ENCODE measurements around the gene PIP5K1A.
"Not testable (repeated sequence)": the region's sequence is repeated elsewhere in the genome, so short reads cannot be mapped to it uniquely, and the experiment has no call there.

PIP5K1A gene, protein sequence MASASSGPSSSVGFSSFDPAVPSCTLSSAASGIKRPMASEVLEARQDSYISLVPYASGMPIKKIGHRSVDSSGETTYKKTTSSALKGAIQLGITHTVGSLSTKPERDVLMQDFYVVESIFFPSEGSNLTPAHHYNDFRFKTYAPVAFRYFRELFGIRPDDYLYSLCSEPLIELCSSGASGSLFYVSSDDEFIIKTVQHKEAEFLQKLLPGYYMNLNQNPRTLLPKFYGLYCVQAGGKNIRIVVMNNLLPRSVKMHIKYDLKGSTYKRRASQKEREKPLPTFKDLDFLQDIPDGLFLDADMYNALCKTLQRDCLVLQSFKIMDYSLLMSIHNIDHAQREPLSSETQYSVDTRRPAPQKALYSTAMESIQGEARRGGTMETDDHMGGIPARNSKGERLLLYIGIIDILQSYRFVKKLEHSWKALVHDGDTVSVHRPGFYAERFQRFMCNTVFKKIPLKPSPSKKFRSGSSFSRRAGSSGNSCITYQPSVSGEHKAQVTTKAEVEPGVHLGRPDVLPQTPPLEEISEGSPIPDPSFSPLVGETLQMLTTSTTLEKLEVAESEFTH

DNA sequence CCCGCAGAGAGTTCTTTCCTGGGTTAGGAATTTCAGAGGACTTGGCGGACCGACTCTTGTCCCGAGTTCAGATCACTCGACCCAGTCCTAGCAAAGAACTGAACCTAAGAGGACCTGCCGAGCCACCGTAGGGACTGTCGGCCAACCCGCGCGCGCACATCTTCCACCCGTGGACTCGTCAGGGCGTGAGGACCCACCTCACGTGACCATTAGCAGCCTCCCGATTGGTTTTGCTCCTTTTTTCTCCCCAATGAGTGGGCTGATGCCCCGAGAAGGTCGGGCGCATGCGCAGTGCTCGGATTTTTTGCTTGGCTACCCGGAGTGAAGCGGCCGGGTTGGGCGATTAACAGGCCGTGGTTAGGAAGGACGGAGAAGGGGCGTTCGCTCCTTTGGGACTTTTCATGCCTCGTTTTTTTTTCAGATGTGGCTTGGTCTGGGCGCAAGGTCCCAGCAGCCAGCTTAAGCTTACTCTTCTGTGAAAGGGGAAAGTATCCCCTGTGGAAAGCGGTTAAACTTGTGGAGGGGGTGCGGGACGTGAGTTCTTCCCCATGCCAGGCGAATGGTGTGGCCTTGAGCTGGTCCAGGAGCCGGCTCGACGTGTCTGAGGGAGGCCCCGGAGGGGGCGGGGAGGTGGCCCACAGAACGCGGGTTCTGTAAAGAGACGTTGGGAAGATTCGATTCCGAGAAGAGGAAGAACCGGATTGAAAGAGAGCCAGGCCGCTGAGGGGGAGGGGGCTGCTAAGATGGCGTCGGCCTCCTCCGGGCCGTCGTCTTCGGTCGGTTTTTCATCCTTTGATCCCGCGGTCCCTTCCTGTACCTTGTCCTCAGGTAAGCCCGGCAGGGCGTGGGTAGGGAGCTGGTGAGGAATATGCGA is at the start of gene PIP5K1A:
TSS of gene PIP5K1A (plus strand) at position 299 of the 874 bp plus-strand sequence. CDS start at position 744, 445 bp downstream.
- DNase-seq (ENCODE audit: low read depth) = peak; percentile 93

DNA sequence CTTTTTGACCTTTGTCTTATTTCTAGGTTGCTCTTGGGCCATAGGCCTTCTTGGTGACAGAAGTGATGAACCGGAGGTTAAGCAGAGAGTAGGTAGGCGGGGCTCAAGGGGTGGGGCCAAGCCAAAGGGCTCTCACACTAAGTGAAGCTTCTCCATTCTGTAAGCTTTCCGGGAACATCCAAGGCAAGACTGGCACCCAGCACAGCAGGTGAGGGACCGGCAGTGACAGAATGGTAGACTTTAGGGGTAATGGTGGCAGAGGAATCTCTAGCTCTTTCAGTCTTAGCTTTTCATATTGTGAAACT is 41.9 kb upstream of the PIP5K1A start, which contains the start of gene TNFAIP8L2:
TSS of gene TNFAIP8L2 (plus strand) at position 135 of the 305 bp plus-strand sequence. CDS start 2,049 bp downstream, outside the sequence.
- DNase-seq (ENCODE audit: low read depth) = no peak

DNA sequence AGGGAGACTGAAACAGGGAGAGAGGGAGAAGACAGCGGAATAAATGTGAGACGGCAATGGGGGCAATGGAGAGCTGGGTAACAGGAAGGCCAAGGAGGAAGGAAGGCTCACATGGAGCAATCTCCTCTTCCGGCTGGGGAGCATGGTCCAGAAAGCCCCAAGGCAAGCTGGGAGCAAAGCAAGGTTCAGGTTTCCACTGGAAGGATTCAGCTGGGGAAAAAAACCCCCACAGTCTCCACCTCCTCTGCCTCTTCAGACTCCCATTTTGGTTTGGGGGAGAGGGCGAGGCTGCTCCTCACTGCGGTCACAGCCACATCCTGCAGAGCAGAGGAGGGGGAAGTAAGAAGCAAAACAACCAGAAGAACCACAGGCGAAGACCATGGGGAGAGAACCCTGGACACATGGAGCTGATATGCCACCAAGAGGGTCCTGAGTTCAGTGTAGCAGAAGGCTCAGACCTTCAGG is 41.3 kb upstream of the PIP5K1A start:
- DNase-seq (ENCODE audit: low read depth) = no peak

DNA sequence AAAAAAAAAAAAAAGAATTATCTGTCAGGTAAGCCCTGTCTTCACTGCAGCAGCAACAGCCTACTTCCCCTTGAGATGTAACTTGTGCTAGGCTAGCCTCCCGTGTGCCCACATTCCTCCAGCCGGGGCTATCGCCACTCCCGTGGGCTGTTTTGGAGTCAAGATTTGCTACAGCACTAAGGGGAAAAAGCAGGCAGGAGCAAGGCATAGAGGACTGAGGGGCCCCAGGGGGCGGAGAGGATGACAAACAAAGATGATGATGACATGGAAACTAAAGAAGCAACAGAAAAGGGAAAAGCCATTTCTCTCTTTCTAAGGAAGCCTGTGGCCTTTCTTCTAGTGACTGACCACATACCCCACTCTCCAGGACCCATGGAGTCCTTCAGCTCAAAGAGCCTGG is 40.0 kb upstream of the PIP5K1A start:
- DNase-seq (ENCODE audit: low read depth) = no peak

DNA sequence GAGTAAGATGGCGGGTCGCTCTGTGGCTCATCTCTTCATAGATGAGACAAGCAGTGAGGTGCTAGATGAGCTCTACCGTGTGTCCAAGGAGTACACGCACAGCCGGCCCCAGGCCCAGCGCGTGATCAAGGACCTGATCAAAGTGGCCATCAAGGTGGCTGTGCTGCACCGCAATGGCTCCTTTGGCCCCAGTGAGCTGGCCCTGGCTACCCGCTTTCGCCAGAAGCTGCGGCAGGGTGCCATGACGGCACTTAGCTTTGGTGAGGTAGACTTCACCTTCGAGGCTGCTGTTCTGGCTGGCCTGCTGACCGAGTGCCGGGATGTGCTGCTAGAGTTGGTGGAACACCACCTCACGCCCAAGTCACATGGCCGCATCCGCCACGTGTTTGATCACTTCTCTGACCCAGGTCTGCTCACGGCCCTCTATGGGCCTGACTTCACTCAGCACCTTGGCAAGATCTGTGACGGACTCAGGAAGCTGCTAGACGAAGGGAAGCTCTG is 39.6 kb upstream of the PIP5K1A start:
- no peak for DNase-seq (ENCODE audit: low read depth)

DNA sequence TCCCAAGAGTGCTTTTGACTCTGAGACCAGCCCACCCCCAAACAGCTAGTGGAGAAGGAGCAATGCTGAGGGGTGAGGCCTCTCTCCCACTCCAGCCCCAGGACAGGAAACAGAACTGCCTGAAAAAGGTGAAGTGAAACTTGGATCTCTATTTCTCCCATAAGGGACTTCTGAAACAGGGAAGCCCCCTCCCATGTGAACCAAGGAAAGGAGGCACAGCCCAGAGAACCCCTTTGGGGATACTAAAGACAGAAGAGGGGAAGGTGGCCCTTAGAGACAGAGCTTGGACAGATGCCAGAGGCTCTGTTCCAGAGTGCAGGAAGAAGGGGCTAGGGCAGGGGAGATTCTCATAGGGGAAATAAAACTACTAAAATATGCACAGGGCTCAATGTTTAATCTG is 39.0 kb upstream of the PIP5K1A start:
- no peak for DNase-seq (ENCODE audit: low read depth)

DNA sequence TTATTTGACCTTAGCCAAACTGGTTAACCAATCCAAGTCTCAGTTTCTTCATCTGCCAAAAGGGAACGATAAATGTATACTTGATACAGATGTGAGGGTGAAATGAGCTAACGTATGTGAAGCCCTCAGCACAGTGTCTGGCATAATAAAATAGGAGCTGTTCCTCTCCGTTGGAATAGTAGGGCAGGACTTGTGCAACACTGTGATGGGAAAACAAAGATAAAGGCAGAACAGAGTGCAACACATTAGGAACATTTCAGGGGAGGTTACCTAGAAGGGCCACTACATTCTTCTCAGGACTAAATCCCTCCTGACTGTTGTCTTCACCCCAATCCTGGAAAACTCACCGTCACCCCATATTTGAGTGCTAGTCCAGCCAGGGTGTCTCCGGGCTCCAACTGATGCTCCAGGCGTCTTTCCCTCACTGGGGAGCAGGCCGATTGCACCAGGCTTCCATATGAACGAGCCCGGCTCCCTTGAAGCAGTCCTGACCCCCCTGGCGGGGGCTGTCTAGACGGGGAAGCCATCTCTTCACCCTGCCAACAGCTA is 33.5 kb upstream of the PIP5K1A start:
- no peak for DNase-seq (ENCODE audit: low read depth)

DNA sequence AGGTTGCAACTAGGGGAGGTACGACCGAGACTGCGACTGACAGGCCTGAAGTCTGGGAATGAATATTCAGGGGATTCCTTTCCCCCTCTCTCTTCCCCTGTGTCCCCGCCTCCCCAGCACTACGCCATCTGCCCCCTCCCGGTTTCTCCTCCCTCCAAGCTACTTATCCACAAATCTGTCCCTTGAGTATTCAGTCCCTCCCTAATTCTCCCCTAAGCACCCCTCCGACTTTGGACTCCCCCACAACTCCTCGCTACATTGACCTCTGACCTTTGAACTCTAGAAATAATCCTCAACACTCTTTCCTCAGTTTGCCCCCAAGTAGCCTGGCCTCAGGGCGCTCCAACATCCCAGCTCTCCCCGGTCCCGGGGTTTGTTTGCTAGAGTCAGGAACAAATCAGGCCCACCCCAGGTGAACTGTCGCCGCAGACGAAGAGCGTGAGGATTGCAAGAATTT is 33.0 kb upstream of the PIP5K1A start:
- no peak for DNase-seq (ENCODE audit: low read depth)

DNA sequence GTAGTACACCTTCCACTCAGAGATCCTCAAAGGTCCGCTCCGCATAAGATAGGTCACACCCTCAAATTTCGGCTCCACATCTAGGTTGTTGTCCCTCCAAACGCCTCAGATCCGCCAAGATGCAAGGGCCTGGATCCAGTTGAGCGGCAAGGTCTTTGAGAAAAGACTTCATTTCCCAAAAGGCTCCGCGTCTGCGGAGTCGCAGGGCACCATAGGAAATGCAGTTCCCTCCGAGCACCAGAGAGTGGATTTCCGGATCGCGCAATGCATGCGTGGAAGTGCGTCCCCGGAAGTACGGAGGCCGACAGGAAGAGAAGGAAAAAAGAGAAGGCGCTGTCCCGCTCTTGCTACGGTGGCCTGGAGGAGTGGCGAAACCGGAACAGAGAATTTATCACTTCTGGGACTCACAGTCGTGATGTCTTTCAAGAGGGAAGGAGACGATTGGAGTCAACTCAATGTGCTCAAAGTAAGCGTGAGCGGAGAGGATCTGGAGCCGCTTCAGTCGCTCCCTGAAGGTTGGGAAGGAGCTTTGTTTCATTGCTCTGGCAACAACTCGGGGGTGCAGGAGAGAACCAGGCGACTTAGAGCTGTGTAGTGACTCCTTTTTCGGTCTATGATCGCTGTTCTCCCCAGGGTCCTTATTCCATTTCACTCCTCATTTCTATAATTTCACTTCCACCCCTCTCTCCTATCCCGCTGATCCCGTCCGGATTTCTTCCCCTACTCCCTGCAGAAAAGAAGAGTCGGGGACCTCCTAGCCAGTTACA is 32.4 kb upstream of the PIP5K1A start, which contains the start of the genes LYSMD1 and SCNM1:
TSS of gene LYSMD1 (minus strand) at position 165 of the 767 bp plus-strand sequence. CDS start 644 bp downstream, outside the sequence.
TSS of gene SCNM1 (plus strand) at position 407 of the 767 bp plus-strand sequence. CDS start at position 416, 9 bp downstream.
- DNase-seq (ENCODE audit: low read depth) = peak; percentile 98

DNA sequence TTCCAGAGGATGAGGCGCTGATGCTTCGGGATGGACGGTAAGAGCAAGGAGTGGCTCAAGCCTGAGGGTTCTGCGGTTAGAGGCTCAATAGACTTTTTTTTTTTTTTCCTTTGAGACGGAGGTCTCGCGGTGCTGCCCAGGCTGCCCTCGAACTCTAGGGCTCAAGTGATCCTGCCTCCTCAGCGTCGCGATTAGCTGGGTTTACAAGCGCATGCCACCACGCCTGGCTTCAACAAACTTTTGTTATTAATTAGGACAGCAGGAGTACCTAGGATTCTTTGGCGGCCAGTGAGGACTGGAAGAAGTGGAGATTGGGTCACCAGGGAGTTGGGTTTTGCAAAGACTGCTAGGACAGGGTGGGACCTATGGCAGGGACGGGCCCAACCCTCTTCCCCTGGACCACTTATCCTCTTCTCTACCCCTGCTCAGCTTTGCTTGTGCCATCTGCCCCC is 31.8 kb upstream of the PIP5K1A start:
- DNase-seq (ENCODE audit: low read depth) = peak; percentile 56

DNA sequence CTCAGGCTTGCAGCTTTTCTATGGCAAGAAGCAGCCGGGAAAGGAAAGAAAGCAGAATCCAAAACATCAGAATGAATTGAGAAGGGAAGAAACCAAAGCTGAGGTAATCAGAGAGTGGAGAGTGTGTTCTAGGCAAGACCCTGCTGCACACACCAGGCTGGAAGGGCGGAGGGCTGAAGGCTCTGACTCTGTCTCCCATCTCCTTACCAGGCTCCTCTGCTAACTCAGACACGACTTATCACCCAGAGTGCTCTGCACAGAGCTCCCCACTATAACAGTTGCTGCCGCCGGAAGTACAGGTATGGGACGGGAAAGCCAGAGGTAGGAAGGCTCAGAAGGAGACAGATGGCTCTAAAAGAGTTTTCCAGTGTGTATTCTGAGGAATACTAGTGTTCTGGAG is 31.2 kb upstream of the PIP5K1A start:
- no peak for DNase-seq (ENCODE audit: low read depth)

DNA sequence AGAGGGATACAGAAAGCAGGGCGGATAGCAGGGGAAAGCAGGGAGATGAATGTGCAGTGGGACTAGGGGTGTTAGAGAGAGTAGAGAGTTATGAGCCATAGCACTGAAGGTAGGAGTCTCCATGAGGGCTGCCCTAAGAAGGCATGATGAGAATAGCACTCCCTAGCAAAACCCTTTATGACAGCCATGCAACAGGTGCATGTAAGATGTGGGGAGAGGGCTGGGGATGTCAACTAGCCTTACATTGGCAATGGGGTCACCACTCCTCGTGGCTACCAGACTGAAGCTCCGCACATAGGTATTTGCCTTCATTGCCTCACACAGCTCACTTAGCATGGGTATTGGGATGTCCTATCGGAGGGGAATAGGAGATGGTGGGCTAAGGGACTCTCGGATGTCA is 27.2 kb upstream of the PIP5K1A start:
- no peak for DNase-seq (ENCODE audit: low read depth)

DNA sequence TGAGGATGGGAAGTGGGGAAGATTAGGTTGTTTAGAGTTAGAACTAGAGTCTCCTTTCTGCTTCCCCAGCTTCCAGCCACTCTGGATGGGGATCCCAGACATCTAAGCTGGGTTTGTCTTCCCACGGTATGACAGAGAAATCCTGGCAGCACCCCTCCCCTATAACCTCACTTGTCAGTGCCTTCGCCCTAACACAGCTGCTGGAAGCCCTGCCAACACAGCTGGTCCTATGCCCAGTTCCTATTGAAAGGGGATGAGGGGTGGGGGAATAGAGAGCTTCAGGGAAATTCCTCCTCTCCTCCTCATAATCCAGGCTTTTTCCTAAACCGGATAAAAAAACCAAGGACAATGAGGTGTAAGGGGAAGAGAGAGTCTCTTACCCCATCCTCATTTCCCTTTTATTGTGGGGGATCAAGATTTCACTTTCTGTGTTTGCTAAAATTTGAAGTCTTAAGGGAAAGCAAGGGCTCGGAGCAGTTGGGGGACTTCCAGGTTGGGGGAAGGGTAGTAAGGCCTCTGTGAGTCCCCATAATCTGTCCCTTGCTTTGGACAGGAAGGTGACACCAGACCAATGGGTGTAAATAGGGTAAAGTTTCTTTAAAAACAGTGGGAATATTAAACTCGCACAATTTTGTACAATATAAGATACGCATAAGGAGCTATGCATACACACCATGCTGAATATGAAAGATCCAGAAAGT is 23.2 kb upstream of the PIP5K1A start:
- DNase-seq (ENCODE audit: low read depth) = no peak

DNA sequence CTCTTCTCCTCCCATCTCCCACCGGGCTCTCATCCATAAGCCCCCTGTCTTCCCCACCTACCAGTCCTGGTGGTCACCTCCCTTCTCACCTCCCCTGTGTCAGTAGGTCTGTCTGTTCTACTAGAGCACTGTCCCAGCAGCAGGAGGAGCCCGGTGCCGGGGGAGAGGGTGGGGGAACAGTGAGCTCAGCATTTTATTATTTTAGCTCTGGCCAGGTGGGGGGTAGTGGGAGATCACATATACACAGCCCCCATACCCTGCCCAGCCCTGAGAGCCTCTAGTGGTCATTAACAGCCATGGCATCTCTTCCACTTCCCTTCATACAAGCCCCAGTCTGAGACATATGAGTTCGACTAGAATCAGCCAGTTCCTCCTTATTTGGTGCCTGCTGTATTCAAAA is 22.5 kb upstream of the PIP5K1A start, which contains the start of gene TMOD4:
TSS of gene TMOD4 (minus strand) at position 119 of the 400 bp plus-strand sequence. CDS start 1,106 bp downstream, outside the sequence.
- no peak for DNase-seq (ENCODE audit: low read depth)

DNA sequence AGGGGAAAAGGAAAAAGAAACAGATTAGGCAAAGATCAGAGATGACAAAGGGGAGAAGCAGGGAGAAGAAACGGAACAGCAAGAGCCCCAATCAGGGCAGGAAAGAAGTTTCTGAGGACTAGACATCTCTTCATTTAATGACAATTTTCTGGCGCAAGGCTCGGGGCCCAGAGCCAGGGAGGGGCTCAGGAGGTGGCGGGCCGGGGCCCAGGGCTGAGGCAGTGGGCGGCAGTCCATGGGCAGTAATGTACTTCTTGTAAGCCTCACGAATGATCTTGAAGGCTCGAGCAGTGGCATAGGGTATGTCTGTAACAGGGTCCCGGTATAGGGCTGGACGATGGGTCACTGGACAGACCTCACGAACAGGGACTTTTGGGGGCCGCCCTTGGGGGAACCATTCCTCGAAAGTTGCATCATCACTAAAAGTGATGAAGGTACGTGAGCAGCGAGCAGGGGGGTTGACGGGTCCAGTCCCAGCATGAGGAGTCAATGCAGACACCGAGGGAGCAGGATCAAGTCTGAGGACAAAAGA is 21.8 kb upstream of the PIP5K1A start:
- no peak for DNase-seq (ENCODE audit: low read depth)

DNA sequence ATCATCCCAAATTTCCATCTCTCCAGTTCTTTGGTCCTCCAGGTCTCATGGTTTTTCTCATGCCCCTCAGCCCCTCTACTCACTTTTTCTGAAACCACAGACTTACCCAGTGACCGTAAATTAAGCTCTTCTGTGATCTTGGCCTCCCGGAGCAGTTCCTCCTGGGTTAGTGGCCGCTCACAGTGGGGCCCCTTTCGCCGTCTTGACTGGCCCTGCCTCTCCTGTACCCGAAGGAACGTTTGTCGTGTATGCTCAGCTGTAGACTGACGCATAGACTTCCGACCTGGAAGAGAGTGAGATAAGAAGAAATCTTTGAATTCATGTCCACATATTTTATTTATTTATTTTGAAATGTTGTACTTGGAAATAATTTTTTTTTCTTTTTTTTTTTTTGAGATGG is 14.1 kb upstream of the PIP5K1A start:
- no peak for DNase-seq (ENCODE audit: low read depth)

DNA sequence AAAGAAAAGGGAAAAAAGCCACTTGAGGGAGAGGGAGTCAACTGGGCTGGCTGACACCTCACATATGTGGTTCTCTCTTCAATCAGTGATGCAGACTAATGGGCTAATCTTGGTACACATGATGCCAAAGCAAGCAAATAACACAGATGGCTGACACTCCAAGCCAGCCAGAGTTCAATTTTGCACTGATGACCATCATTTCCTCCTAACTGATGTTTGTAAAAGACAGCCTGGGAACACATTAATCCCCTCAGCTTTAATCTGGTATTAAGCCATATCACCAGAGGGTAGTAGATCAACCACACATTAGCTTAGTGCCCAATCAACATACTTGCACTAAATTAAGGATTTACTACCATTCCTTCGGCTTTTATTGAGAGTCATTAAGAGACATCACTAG is 11.1 kb upstream of the PIP5K1A start:
- no peak for DNase-seq (ENCODE audit: low read depth)

DNA sequence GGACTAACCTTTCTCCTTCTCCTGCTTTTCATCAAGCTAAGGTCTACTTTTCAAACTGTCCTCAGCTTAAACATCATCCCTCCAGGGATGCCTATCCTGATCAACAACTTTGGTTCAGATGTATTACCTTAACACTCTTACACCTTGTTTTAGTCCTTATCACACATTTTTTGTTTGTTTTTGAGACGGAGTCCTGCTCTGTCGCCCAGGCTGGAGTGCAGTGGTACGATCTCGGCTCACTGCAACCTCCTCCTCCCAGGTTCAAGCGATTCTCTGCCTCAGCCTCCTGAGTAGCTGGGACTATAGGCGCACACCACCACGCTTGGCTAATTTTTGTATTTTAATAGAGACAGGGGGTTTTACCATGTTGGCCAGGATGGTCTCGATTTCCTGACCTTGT is 9.7 kb upstream of the PIP5K1A start:
- DNase-seq (ENCODE audit: low read depth) = not testable (repeated sequence)

DNA sequence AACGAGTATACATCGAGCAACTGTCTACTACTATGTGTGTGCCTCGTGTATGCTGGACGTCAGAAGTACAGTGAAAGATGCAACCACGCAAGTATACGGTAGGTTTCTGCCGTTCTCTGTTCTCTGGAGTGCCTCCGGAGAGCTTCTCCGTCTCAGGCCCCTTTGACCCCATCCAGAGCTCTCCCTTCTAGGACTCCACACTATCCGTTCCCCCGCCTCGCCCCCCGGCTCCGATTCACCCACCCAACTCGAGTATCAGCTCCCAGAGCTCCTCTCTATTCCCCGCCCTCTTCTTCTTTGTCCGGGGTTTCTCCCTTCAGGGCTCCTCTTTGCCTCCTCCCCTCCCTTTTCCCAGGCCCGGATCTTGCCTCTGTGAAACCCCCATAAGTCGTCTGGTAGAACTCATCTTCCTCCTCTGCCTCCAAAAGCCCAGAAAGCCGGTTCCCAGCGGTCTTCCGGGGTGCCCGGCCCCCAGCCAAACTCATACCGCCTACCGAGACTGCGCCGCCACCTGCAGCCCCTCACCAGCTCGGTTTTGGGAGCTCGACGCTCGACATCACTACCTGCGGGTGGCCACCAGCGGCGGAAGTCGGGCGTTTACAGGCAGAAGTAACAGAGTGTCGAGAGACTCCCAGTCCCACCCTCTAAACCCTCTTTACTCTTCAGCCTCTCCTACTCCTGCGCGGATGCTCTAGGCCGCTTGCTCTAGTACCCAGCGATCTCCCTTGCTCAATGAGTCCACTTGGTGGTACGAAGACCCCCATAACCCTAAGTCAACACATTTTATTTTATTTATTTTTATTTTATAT is 8.5 kb upstream of the PIP5K1A start, which contains the start of gene VPS72:
TSS of gene VPS72 (minus strand) at position 561 of the 809 bp plus-strand sequence. CDS start at position 485, 76 bp downstream.
- peak; percentile 65 for DNase-seq (ENCODE audit: low read depth)

All from GM04503 (cell line).